ENCODE data around the gene GPD2.

Gene GPD2

GRCh38 chr2:156480376-156480775 lies 44.2 kb downstream of the GPD2 start:
- CTCF ChIA-PET = no interaction called here
- H3K4me1 ChIP-seq (ENCODE audit: control insufficient read depth, insufficient read depth, low read length) = no peaks in the 10 kb centered on the region
- H3K36me3 ChIP-seq (ENCODE audit: control insufficient read depth in 2 of 2, insufficient read depth in 1 of 2, low read length in 2 of 2) = peaks cover 0 to 5% of the 10 kb centered on the region in 2 experiments; a peak in 2 of 3 replicates
- no peak overlapping the region for H3K4me3 ChIP-seq (ENCODE audit: low read depth, low read length)
- POLR2A ChIA-PET = no interaction called here
- no peak overlapping the region for H3K27ac ChIP-seq (ENCODE audit: extremely low read depth, low read depth, low read length)
- TF ChIP-seq MZF1 (tag by site-specific recombination; IDR thresholded peaks at IDR 0.05; ENCODE audit: borderline replicate concordance) (no peak), ZNF621 (tag by site-specific recombination; IDR thresholded peaks at IDR 0.05) (no peak), ZNF600 (tag by site-specific recombination; IDR thresholded peaks at IDR 0.05) (no peak), ZNF274 (IDR thresholded peaks at IDR 0.05; ENCODE audit: low read length) (no peak), ZNF274 (tag by site-specific recombination; IDR thresholded peaks at IDR 0.05; ENCODE audit: borderline replicate concordance) (no peak), ZNF19 (tag by site-specific recombination; IDR thresholded peaks at IDR 0.05; ENCODE audit: low read depth) (no peak), ZBTB7A (tag by site-specific recombination; IDR thresholded peaks at IDR 0.05; ENCODE audit: low read depth) (no peak), ZNF423 (tag by site-specific recombination; IDR thresholded peaks at IDR 0.05) (no peak), ZNF350 (tag by site-specific recombination; IDR thresholded peaks at IDR 0.05) (no peak), ZNF670 (tag by site-specific recombination; IDR thresholded peaks at IDR 0.05; ENCODE audit: low read depth) (no peak), ZNF624 (tag by site-specific recombination; IDR thresholded peaks at IDR 0.05) (no peak), HOXA7 (CRISPR knock-in tag; IDR thresholded peaks at IDR 0.05; ENCODE audit: borderline replicate concordance) (no peak), ZNF121 (tag by site-specific recombination; IDR thresholded peaks at IDR 0.05) (no peak)
- TF ChIP-seq, protein P1, sequence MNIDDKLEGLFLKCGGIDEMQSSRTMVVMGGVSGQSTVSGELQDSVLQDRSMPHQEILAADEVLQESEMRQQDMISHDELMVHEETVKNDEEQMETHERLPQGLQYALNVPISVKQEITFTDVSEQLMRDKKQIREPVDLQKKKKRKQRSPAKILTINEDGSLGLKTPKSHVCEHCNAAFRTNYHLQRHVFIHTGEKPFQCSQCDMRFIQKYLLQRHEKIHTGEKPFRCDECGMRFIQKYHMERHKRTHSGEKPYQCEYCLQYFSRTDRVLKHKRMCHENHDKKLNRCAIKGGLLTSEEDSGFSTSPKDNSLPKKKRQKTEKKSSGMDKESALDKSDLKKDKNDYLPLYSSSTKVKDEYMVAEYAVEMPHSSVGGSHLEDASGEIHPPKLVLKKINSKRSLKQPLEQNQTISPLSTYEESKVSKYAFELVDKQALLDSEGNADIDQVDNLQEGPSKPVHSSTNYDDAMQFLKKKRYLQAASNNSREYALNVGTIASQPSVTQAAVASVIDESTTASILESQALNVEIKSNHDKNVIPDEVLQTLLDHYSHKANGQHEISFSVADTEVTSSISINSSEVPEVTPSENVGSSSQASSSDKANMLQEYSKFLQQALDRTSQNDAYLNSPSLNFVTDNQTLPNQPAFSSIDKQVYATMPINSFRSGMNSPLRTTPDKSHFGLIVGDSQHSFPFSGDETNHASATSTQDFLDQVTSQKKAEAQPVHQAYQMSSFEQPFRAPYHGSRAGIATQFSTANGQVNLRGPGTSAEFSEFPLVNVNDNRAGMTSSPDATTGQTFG (tag by site-specific recombination; IDR thresholded peaks at IDR 0.05; ENCODE audit: borderline replicate concordance) = no peak
- H3K9me3 ChIP-seq (ENCODE audit: control insufficient read depth, insufficient read depth, low read depth, low read length) = no peaks in the 10 kb centered on the region

- no peak overlapping the region for H3K27ac ChIP-seq (ENCODE audit: extremely low read depth, low read depth, low read length)
- H3K9me3 ChIP-seq (ENCODE audit: control insufficient read depth, insufficient read depth, low read depth, low read length) = no peaks in the 10 kb centered on the region
- peaks cover 0 to 5% of the 10 kb centered on the region in 2 experiments; a peak in 2 of 3 replicates for H3K36me3 ChIP-seq (ENCODE audit: control insufficient read depth in 2 of 2, insufficient read depth in 1 of 2, low read length in 2 of 2)
- POLR2A ChIA-PET = no interaction called here
- H3K4me1 ChIP-seq (ENCODE audit: control insufficient read depth, insufficient read depth, low read length) = no peaks in the 10 kb centered on the region
- no peak overlapping the region for H3K4me3 ChIP-seq (ENCODE audit: low read depth, low read length)
- CTCF ChIA-PET = no interaction called here
- TF ChIP-seq, protein P2, sequence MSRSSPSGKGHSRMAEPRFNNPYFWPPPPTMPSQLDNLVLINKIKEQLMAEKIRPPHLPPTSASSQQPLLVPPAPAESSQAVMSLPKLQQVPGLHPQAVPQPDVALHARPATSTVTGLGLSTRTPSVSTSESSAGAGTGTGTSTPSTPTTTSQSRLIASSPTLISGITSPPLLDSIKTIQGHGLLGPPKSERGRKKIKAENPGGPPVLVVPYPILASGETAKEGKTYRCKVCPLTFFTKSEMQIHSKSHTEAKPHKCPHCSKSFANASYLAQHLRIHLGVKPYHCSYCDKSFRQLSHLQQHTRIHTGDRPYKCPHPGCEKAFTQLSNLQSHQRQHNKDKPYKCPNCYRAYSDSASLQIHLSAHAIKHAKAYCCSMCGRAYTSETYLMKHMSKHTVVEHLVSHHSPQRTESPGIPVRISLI (tag by site-specific recombination; IDR thresholded peaks at IDR 0.05) = no peak
- TF ChIP-seq ZNF426 (tag by site-specific recombination; IDR thresholded peaks at IDR 0.05) = no peak
- no peak for TF ChIP-seq ZNF777 (tag by site-specific recombination; IDR thresholded peaks at IDR 0.05; ENCODE audit: borderline replicate concordance)
- no peak for TF ChIP-seq ZNF24 (tag by site-specific recombination; IDR thresholded peaks at IDR 0.05)
- no peak for TF ChIP-seq ZBTB7A (tag by site-specific recombination; IDR thresholded peaks at IDR 0.05; ENCODE audit: low read depth)
- TF ChIP-seq ZNF596 (tag by site-specific recombination; IDR thresholded peaks at IDR 0.05) = no peak
- no peak for TF ChIP-seq ZNF529 (tag by site-specific recombination; IDR thresholded peaks at IDR 0.05; ENCODE audit: insufficient replicate concordance)
- no peak for TF ChIP-seq KLF17 (tag by site-specific recombination; IDR thresholded peaks at IDR 0.05)
- TF ChIP-seq HOXC10 (CRISPR knock-in tag; IDR thresholded peaks at IDR 0.05) = no peak
- TF ChIP-seq ZNF514 (tag by site-specific recombination; IDR thresholded peaks at IDR 0.05) = no peak
- no peak for TF ChIP-seq ZNF785 (tag by site-specific recombination; IDR thresholded peaks at IDR 0.05)
- TF ChIP-seq ZNF48 (tag by site-specific recombination; IDR thresholded peaks at IDR 0.05) = no peak
- TF ChIP-seq, protein P3, sequence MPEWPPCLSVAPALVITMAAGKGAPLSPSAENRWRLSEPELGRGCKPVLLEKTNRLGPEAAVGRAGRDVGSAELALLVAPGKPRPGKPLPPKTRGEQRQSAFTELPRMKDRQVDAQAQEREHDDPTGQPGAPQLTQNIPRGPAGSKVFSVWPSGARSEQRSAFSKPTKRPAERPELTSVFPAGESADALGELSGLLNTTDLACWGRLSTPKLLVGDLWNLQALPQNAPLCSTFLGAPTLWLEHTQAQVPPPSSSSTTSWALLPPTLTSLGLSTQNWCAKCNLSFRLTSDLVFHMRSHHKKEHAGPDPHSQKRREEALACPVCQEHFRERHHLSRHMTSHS (tag by site-specific recombination; IDR thresholded peaks at IDR 0.05) = no peak
- TF ChIP-seq ZBTB8A (tag by site-specific recombination; IDR thresholded peaks at IDR 0.05) = no peak
- TF ChIP-seq, protein P4, sequence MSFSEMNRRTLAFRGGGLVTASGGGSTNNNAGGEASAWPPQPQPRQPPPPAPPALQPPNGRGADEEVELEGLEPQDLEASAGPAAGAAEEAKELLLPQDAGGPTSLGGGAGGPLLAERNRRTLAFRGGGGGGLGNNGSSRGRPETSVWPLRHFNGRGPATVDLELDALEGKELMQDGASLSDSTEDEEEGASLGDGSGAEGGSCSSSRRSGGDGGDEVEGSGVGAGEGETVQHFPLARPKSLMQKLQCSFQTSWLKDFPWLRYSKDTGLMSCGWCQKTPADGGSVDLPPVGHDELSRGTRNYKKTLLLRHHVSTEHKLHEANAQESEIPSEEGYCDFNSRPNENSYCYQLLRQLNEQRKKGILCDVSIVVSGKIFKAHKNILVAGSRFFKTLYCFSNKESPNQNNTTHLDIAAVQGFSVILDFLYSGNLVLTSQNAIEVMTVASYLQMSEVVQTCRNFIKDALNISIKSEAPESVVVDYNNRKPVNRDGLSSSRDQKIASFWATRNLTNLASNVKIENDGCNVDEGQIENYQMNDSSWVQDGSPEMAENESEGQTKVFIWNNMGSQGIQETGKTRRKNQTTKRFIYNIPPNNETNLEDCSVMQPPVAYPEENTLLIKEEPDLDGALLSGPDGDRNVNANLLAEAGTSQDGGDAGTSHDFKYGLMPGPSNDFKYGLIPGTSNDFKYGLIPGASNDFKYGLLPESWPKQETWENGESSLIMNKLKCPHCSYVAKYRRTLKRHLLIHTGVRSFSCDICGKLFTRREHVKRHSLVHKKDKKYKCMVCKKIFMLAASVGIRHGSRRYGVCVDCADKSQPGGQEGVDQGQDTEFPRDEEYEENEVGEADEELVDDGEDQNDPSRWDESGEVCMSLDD (tag by site-specific recombination; IDR thresholded peaks at IDR 0.05) = no peak
- TF ChIP-seq ZNF239 (tag by site-specific recombination; IDR thresholded peaks at IDR 0.05) = no peak
- no peak for TF ChIP-seq ZNF2 (tag by site-specific recombination; IDR thresholded peaks at IDR 0.05)
Measured at GRCh38 chr2:156481312-156481711, 45.1 kb downstream of the GPD2 start.
